Measurements from ENCODE around the gene UBR1.

DNA sequence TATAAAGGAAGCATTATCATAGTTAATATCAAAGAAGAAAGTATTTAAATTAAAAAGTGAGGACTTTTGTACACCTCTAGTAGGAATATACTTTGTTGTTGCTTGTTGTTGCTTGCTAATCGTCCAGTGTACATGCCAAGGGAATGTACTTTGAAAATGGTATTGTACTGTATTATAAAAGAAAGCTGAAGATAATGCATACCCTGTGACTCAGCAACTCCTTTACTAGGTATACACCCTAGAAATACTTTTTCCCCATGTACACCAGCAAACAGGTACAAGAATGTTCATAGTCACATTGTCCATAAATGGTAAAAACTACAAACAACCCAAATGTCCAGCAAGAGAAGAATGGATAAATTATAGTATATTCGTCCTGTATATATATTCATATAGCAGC lies 197.3 kb downstream of the UBR1 start:
- TF ChIP-seq, protein P1, sequence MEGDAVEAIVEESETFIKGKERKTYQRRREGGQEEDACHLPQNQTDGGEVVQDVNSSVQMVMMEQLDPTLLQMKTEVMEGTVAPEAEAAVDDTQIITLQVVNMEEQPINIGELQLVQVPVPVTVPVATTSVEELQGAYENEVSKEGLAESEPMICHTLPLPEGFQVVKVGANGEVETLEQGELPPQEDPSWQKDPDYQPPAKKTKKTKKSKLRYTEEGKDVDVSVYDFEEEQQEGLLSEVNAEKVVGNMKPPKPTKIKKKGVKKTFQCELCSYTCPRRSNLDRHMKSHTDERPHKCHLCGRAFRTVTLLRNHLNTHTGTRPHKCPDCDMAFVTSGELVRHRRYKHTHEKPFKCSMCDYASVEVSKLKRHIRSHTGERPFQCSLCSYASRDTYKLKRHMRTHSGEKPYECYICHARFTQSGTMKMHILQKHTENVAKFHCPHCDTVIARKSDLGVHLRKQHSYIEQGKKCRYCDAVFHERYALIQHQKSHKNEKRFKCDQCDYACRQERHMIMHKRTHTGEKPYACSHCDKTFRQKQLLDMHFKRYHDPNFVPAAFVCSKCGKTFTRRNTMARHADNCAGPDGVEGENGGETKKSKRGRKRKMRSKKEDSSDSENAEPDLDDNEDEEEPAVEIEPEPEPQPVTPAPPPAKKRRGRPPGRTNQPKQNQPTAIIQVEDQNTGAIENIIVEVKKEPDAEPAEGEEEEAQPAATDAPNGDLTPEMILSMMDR (IDR thresholded peaks at IDR 0.05), result no peak
- no peak for TF ChIP-seq EP300 (IDR thresholded peaks at IDR 0.05)
